GM13976 (cell line): ENCODE results near the gene PLA2G5.
A peak's percentile ranks its signal among the peaks of the same experiment; 100 is the strongest.
"Not testable (repeated sequence)": the region's sequence is repeated elsewhere in the genome, so short reads cannot be mapped to it uniquely, and the experiment has no call there.

Experiments used
- DNase-seq: peaks from one replicate; pipeline ENCODE4 v3.0.0; 2012; ENCODE audit warnings: low spot score
- CTCF ChIP-seq: IDR thresholded peaks from 2 replicates; pipeline ENCODE4 v1.5.1; 2012; ENCODE audit warnings: borderline replicate concordance, mild to moderate bottlenecking; ENCODE audit not compliant: insufficient read depth; ENCODE audit errors: extremely low read depth, missing control alignments, control extremely low read depth
- in situ Hi-C: fragments of 300-500 bp; cut with MboI; formaldehyde crosslinking; loops from one replicate; pipeline ENCODE4 v1.12.0; 2022; ENCODE audit warnings: low sequenced_read_pairs, mixed read lengths, inconsistent platforms; ENCODE audit not compliant: unreplicated experiment

The PLA2G5 gene

GRCh38 chr1:20120796-20121195, 50.8 kb downstream of the PLA2G5 start:
- in situ Hi-C loops = no loop called here
- TF ChIP-seq CTCF = no peak

GRCh38 chr1:20123722-20124455, 53.9 kb downstream of the PLA2G5 start:
- no peak for TF ChIP-seq CTCF
- in situ Hi-C loops = no loop called here
- no peak for DNase-seq

More at GRCh38 chr1:20120796-20121195, 50.8 kb downstream of the PLA2G5 start:
- DNase-seq = no peak

- DNase-seq = no peak
- no peak for TF ChIP-seq CTCF
- in situ Hi-C loops = no loop called here
Observed at GRCh38 chr1:20124456-20125057, 54.6 kb downstream of the PLA2G5 start.

GRCh38 chr1:20125100-20125499, 55.1 kb downstream of the PLA2G5 start:
- DNase-seq = no peak
- in situ Hi-C loops = no loop called here
- no peak for TF ChIP-seq CTCF

- DNase-seq = peak; percentile 70
- TF ChIP-seq CTCF = no peak
- in situ Hi-C loops = no loop called here
Observed at GRCh38 chr1:20126041-20126805, 56.2 kb downstream of the PLA2G5 start.

- no peak for DNase-seq
- in situ Hi-C loops = no loop called here
- no peak for TF ChIP-seq CTCF
Observed at GRCh38 chr1:20126806-20127440, 56.9 kb downstream of the PLA2G5 start.

GRCh38 chr1:20130518-20130917, 60.5 kb downstream of the PLA2G5 start:
- DNase-seq, in situ Hi-C loops: not testable (repeated sequence)
